Measurements from ENCODE around the gene F2.
"Not testable (repeated sequence)": the region's sequence is repeated elsewhere in the genome, so short reads cannot be mapped to it uniquely, and the experiment has no call there.

The F2 gene

GRCh38 chr11:46701078-46701654, 17.8 kb upstream of the F2 start:
- Histone ChIP-seq H3K36me3 (peaks cover 55% of the 10 kb centered on the region), H3K9me3 (no peaks in the 10 kb centered on the region), H3K27ac (peak overlapping the region; percentile 92), H3K27me3 (no peaks in the 10 kb centered on the region), H3K4me3 (ENCODE audit: low read depth in 1 of 2, low read length in 1 of 2) (peak overlapping the region; percentile 85 to 97), H3K4me1 (ENCODE audit: control insufficient read depth in 1 of 2, insufficient read depth in 1 of 2, low read depth in 1 of 2, low read length in 1 of 2) (peaks cover 51 to 53% of the 10 kb centered on the region in 2 experiments)
- TF ChIP-seq CTCF (IDR thresholded peaks at IDR 0.05): no peak

GRCh38 chr11:46705070-46705688, 13.8 kb upstream of the F2 start:
- no peaks in the 10 kb centered on the region for H3K9me3 ChIP-seq
- H3K4me1 ChIP-seq (ENCODE audit: control insufficient read depth in 1 of 2, insufficient read depth in 1 of 2, low read depth in 1 of 2, low read length in 1 of 2): peaks cover 22% of the 10 kb centered on the region in 2 experiments
- H3K36me3 ChIP-seq: peaks cover 57% of the 10 kb centered on the region
- no peak overlapping the region for H3K4me3 ChIP-seq (ENCODE audit: low read depth in 1 of 2, low read length in 1 of 2)
- no peak for TF ChIP-seq CTCF (IDR thresholded peaks at IDR 0.05)
- no peak overlapping the region for H3K27ac ChIP-seq
- no peaks in the 10 kb centered on the region for H3K27me3 ChIP-seq

GRCh38 chr11:46706886-46707285, 12.1 kb upstream of the F2 start:
- TF ChIP-seq CTCF (IDR thresholded peaks at IDR 0.05): no peak
- H3K27me3 ChIP-seq: no peaks in the 10 kb centered on the region
- H3K36me3 ChIP-seq: peaks cover 57% of the 10 kb centered on the region
- H3K9me3 ChIP-seq: no peaks in the 10 kb centered on the region
- H3K4me1 ChIP-seq (ENCODE audit: control insufficient read depth in 1 of 2, insufficient read depth in 1 of 2, low read depth in 1 of 2, low read length in 1 of 2): peaks cover 11% of the 10 kb centered on the region in 2 experiments
- H3K27ac ChIP-seq: no peak overlapping the region
- H3K4me3 ChIP-seq (ENCODE audit: low read depth in 1 of 2, low read length in 1 of 2): no peak overlapping the region

- peaks cover 35% of the 10 kb centered on the region for H3K36me3 ChIP-seq
These were observed 9.7 kb upstream of the F2 start for GRCh38 chr11:46709351-46709750.

GRCh38 chr11:46710821-46711269, 8.2 kb upstream of the F2 start:
- Histone ChIP-seq H3K27ac (no peak overlapping the region), H3K4me3 (ENCODE audit: low read depth in 1 of 2, low read length in 1 of 2) (no peak overlapping the region)

More at GRCh38 chr11:46709351-46709750, 9.7 kb upstream of the F2 start:
- H3K4me3 ChIP-seq (ENCODE audit: low read depth in 1 of 2, low read length in 1 of 2); H3K4me1 ChIP-seq (ENCODE audit: control insufficient read depth in 1 of 2, insufficient read depth in 1 of 2, low read depth in 1 of 2, low read length in 1 of 2); H3K27ac ChIP-seq; H3K9me3 ChIP-seq; H3K27me3 ChIP-seq: not testable (repeated sequence)

More at GRCh38 chr11:46710821-46711269, 8.2 kb upstream of the F2 start:
- no peaks in the 10 kb centered on the region for H3K9me3 ChIP-seq
- no peak for TF ChIP-seq CTCF (IDR thresholded peaks at IDR 0.05)
- H3K36me3 ChIP-seq: peaks cover 20% of the 10 kb centered on the region
- no peaks in the 10 kb centered on the region for H3K4me1 ChIP-seq (ENCODE audit: control insufficient read depth in 1 of 2, insufficient read depth in 1 of 2, low read depth in 1 of 2, low read length in 1 of 2)
- no peaks in the 10 kb centered on the region for H3K27me3 ChIP-seq

All from neutrophil (primary cell).